HG03196 (cell line): ENCODE measurements around the gene ARID1B.

ENCODE experiments used
- ATAC-seq: cut with Tn5 transposase; IDR thresholded peaks from one replicate; pipeline ENCODE4 v1.9.1; 2021; ENCODE audit not compliant: unreplicated experiment

ARID1B gene

GRCh38 chr6:157201083-157201482 lies 423.9 kb downstream of the ARID1B start:
- no peak for ATAC-seq

- ATAC-seq: peak; percentile 87
Observed at GRCh38 chr6:157203312-157203744, 426.1 kb downstream of the ARID1B start.

- no peak for ATAC-seq
Observed at GRCh38 chr6:157203764-157204163, 426.6 kb downstream of the ARID1B start.

GRCh38 chr6:157205473-157206358 lies 428.5 kb downstream of the ARID1B start:
- ATAC-seq: no peak

- no peak for ATAC-seq
Observed at GRCh38 chr6:157206359-157206815, 429.2 kb downstream of the ARID1B start.

- ATAC-seq: no peak
Observed at GRCh38 chr6:157207521-157208076, 430.4 kb downstream of the ARID1B start.

GRCh38 chr6:157209865-157210530 lies 432.8 kb downstream of the ARID1B start:
- ATAC-seq: no peak

- no peak for ATAC-seq
Observed at GRCh38 chr6:157210954-157211353, 433.8 kb downstream of the ARID1B start.

- ATAC-seq: no peak
Observed at GRCh38 chr6:157211603-157212455, 434.7 kb downstream of the ARID1B start.

- ATAC-seq: no peak
Observed at GRCh38 chr6:157213426-157213825, 436.2 kb downstream of the ARID1B start.

- ATAC-seq: no peak
Observed at GRCh38 chr6:157213907-157214565, 436.9 kb downstream of the ARID1B start.

GRCh38 chr6:157215717-157216116 lies 438.5 kb downstream of the ARID1B start:
- ATAC-seq: no peak

GRCh38 chr6:157216570-157216969 lies 439.4 kb downstream of the ARID1B start:
- no peak for ATAC-seq

GRCh38 chr6:157217198-157217893 lies 440.2 kb downstream of the ARID1B start:
- no peak for ATAC-seq

- no peak for ATAC-seq
Observed at GRCh38 chr6:157217894-157218370, 440.8 kb downstream of the ARID1B start.

GRCh38 chr6:157218371-157219198 lies 441.4 kb downstream of the ARID1B start:
- no peak for ATAC-seq

- ATAC-seq: no peak
Observed at GRCh38 chr6:157219201-157220200, 442.3 kb downstream of the ARID1B start.
